Ishikawa (cell line): ENCODE measurements around the gene MAP3K8.

Experiments
- CEBPB ChIP-seq: IDR thresholded peaks from 2 replicates; pipeline ENCODE4 v1.6.1; 2012
- EGR1 ChIP-seq: IDR thresholded peaks from 2 replicates; pipeline ENCODE4 v1.6.1; 2012
- EP300 ChIP-seq: IDR thresholded peaks from 2 replicates; pipeline ENCODE4 v1.6.1; 2012; ENCODE audit warnings: borderline replicate concordance
- RAD21 ChIP-seq: IDR thresholded peaks from 2 replicates; pipeline ENCODE4 v1.6.1; 2012; ENCODE audit warnings: low read depth
- TAF1 ChIP-seq: IDR thresholded peaks from 2 replicates; pipeline ENCODE4 v1.6.1; 2012; ENCODE audit warnings: low read depth, mild to moderate bottlenecking
- ZBTB7A ChIP-seq: IDR thresholded peaks from 2 replicates; pipeline ENCODE4 v1.6.1; 2012; ENCODE audit warnings: low read depth
- TF ChIP-seq, protein P1 (sequence below): IDR thresholded peaks from 2 replicates; pipeline ENCODE4 v1.6.1; 2012
- TF ChIP-seq, protein P2 (sequence below): IDR thresholded peaks from 2 replicates; pipeline ENCODE4 v1.6.1; 2012
- TF ChIP-seq, protein P3 (sequence below): IDR thresholded peaks from 2 replicates; pipeline ENCODE4 v1.6.1; 2012; ENCODE audit warnings: low read depth, mild to moderate bottlenecking

DNA sequence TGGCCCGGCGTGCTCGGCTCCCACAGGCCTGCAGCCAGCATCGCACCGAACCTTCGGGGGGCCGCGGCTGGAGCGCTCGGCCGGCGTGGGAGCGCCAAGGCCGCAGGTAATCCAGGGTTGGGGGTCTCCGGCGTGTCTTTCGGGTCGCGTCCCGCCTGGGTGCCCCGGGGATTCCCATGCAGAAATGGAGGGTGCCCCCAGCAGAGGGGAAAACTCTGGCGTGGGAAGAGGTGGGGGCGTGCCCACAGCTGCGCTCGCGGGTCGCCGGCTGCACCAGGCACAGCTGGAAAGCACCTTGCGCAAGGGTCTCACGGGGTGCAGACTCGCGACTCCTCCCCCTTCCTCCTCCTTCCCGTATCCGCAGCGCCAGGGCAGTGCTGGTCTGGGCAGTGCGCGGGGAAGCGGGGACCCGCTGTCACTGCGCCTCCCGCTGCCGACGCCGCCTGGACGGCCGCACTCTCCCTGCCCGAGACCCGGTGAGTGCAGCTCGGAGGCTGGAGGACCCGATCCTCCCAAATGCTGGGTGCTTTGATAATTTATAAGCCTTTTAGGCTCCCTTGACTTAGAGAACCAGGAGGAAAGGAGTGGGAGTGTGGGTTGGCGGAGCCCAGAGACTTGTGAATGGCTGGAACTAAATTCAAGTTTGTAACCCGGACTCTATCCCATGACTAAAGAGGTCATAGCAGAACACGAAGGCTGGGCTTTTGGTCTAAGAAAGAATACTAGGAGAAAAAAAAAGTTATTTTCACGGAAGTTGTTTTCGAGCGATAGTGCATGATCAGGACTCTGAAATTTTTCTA, 489 bp downstream of the MAP3K8 start:
- TF ChIP-seq CEBPB = peak; percentile 97
- no peak for TF ChIP-seq RAD21
- TF ChIP-seq TAF1 = no peak
- TF ChIP-seq, protein P1, sequence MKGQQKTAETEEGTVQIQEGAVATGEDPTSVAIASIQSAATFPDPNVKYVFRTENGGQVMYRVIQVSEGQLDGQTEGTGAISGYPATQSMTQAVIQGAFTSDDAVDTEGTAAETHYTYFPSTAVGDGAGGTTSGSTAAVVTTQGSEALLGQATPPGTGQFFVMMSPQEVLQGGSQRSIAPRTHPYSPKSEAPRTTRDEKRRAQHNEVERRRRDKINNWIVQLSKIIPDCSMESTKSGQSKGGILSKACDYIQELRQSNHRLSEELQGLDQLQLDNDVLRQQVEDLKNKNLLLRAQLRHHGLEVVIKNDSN = peak; percentile 33; the same call in 1 of the 2 replicates
- TF ChIP-seq EGR1 = no peak
- TF ChIP-seq, protein P2, sequence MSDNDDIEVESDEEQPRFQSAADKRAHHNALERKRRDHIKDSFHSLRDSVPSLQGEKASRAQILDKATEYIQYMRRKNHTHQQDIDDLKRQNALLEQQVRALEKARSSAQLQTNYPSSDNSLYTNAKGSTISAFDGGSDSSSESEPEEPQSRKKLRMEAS = peak; percentile 33
- TF ChIP-seq, protein P3, sequence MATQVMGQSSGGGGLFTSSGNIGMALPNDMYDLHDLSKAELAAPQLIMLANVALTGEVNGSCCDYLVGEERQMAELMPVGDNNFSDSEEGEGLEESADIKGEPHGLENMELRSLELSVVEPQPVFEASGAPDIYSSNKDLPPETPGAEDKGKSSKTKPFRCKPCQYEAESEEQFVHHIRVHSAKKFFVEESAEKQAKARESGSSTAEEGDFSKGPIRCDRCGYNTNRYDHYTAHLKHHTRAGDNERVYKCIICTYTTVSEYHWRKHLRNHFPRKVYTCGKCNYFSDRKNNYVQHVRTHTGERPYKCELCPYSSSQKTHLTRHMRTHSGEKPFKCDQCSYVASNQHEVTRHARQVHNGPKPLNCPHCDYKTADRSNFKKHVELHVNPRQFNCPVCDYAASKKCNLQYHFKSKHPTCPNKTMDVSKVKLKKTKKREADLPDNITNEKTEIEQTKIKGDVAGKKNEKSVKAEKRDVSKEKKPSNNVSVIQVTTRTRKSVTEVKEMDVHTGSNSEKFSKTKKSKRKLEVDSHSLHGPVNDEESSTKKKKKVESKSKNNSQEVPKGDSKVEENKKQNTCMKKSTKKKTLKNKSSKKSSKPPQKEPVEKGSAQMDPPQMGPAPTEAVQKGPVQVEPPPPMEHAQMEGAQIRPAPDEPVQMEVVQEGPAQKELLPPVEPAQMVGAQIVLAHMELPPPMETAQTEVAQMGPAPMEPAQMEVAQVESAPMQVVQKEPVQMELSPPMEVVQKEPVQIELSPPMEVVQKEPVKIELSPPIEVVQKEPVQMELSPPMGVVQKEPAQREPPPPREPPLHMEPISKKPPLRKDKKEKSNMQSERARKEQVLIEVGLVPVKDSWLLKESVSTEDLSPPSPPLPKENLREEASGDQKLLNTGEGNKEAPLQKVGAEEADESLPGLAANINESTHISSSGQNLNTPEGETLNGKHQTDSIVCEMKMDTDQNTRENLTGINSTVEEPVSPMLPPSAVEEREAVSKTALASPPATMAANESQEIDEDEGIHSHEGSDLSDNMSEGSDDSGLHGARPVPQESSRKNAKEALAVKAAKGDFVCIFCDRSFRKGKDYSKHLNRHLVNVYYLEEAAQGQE = no peak
- no peak for TF ChIP-seq EP300
- TF ChIP-seq ZBTB7A = peak; percentile 95
